ENCODE data around the gene ITPR3.

Gene ITPR3

DNA sequence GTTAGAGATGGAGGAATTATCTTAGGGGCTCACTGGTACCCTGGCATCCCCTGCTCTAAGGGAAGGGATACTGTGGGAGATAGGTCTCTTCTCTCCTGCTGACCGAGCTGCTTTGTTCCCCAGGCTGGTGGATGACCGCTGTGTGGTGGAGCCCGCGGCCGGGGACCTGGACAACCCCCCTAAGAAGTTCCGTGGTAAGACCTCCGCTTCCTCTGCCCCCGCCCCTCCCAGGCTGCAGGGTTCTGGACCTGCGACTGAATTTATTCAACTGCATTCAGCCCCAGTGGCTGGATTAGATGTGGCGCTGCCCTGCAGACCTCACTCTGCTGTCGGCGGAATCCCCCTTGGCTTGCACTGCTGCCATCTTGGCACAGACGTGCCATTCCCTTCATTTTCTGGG, 19.2 kb downstream of the ITPR3 start:
- DNase-seq, result peak; percentile 23

DNA sequence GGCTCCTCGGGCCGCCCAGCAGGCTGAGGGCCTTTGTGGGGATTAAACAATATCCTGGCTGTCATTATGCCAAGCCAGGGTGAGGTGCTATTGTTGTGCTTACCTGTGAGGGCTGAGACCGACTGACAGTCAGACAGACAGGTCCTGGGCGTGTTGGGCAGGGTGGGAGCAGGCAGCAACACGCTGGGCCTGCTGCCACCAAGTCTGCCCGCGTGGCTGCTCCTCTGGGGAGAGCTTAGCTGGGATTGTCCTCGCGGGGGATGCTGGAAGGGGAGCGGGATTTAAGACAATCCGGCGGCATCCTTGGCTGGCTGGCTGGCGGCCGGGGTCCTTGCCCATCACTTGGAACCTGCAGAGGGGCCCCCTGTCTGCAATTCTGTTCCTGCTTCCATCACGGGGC, 20.0 kb downstream of the ITPR3 start:
- DNase-seq, result no peak

GRCh38 chr6:33641602-33642001, 20.5 kb downstream of the ITPR3 start:
- DNase-seq, result no peak

GRCh38 chr6:33642897-33643296, 21.8 kb downstream of the ITPR3 start:
- no peak for DNase-seq

DNA sequence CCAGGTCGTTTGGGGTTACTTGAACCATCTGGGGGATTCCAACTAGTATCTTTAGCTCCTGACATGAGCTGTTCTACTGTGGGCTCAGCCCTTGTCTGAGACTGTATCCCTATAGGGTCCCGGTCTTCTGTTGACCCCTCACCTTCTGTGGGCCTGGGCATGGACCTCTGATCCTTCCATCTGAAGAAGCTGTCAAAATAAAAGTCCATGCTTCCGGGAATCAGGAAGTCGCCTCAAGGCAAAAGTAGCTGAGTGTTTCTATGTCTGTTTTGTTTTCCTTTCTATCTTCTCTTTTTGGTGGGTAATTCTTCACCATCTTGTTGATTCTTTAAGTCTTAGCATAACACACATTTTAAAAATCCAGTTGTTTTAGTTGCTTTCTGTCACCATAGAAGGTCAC, 30.3 kb downstream of the ITPR3 start:
- no peak for DNase-seq

DNA sequence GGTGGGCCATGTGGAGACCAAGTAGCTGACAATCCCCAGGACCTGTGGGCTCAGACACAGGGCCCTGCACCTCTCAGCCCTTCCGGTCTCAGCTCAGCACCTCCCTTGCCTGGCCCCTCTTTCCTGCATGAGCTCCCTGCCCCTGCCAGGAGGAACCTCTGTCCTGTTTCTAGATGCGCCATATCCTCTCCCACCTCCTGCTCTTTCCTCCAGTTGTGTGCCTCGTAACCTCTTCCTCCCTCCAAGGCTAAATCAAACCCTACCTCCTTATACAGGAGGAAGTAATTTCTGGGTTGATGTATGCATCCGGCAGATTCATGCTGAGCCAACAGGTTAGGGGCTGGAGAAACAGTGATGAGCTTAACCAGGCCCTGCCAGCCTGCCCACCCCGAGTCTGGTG, 30.9 kb downstream of the ITPR3 start:
- no peak for DNase-seq

DNA sequence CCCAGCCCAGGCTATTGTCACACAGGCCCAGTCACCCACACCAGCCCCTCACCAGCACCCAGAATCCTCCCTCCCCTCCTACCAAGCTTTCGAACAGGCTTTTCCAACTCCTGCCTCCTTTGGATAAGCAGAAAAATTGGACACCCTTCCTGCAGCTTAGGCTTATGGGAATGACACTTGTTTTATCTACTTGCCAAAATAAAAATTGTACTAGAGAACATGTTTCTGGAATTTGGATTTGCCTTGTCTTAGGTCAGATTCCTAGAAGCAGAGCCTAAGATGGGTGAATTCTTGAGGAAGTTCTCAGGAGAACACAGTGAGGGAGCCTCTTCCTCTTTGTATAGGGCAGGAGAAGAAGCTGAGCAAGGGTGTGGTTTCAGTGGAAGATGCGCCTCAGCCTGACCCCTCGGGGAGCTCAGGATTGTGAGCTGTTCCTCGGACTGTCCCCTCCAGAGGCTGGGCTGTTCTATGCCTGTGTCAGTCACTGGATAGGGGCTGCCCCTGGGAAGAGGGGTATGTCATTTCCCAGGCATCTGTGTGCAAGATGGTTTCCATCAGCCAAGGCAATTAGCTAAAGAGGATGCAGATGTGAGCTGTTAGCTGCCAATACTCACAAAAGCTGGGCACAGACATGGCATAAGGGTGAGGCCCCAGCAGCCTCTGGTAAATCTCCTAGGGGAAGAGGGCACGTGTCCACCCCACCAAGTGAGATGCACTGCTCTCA, 33.9 kb downstream of the ITPR3 start:
- DNase-seq, result no peak

- no peak for DNase-seq
Measured at GRCh38 chr6:33656844-33657243, 35.7 kb downstream of the ITPR3 start.

- DNase-seq, result no peak
Measured at GRCh38 chr6:33658982-33659689, 38.0 kb downstream of the ITPR3 start.

DNA sequence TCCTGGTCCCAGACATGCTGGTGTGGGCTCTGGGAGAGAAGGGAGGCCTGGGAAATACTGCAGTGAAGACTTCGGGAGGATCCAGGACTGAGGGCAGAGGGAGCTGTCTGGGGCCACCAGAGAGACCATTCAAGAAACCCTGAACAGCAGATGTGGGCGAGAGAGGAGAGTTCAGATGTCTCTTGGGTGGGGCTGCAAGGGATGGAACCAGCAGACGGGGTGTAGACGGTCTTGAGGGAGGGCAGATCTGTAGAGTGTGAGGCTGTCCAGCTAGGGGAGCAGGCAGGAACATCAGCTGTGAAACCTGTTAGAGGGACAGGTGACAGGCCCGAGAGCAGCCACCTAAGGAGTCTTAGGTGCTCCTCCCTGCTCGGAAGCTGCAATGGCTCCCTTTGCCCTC, 38.9 kb downstream of the ITPR3 start:
- DNase-seq, result no peak

DNA sequence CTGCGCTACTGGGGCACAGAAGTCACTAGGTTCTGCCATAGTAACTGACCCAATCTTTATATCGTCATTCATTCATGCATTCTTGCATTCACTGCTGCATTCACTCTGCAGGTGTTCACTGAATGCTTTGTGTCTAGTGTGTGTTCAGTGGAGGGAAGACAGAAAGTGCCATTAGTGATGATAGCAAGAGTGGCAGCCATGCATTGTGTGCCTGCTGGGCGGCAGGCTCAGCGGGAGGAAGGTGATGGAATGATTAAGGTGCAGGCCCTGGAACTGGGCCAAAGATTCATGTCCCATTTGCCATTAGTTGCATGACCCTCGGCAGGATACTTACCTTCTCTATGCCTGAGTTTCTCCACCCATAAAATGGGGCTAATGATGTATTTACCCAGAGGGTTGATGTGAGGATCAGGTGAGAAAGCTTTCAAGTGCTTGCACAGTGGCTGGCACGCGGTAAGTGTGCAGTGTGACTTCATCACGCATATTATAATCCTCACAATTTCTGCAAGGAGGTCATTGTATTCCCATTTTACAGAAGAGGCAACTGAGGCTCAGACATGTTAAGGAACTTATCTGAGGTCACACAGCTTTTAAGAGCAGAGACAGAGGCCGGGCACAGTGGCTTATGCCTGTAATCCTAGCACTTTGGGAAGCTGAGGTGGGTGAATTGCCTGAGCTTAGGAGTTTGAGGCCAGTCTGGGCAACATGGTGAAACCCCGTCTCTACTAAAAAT, 40.1 kb downstream of the ITPR3 start:
- no peak for DNase-seq

GRCh38 chr6:33662318-33662717, 41.2 kb downstream of the ITPR3 start:
- no peak for DNase-seq

DNA sequence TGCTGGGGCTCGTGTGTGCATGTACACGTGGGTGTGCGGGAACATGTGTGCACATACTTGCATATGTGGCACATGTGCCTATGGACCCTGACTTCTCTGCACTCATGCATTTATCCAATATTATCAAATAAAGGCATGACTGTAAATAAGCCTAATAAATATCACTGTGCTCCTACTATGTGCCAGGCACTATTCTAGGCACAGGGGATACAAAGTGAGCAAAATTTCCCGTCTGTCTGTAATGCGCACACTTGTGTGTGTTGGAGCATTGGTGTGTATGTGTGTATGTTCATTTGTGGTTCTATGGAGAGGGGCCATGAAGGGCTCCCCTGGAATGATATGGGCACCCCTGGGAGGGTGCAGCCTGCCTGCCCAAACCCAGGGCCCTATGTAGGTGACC, 41.9 kb downstream of the ITPR3 start:
- DNase-seq, result no peak

DNA sequence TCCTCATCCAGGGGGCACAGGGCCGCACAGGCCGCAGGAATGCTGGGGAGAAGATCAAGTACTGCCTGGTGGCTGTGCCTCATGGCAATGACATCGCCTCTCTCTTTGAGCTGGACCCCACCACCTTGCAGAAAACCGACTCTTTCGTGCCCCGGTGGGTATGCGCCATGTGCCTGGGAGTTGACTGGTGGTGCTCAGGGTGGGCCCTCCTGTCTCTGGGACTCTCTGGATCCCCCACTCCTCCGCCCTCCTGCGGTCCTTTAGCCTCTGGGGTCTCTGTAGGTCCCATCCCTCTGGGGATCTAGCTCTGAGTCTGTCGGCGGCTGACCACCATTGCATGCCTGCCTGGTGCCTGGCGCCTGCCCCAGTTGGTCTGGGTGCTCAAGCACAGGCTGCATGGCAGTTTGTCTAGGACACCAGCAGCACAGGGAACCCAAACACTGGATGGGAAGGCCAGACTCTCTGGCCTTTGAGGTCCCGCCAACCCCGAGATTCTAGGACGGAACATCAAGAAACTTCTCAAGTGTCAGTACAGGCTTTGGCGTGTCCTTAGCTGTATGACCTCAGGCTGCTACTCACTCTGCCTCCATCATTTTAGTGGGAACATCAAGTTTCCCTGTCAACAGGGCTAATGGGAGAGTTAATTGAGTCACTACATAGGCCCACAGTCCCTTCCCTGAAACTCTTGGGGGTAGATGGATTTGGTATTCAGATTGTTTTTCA, 42.8 kb downstream of the ITPR3 start:
- DNase-seq, result no peak

GRCh38 chr6:33664506-33665057, 43.5 kb downstream of the ITPR3 start:
- DNase-seq, result no peak

GRCh38 chr6:33665957-33666356, 44.8 kb downstream of the ITPR3 start:
- DNase-seq, result no peak

- DNase-seq, result no peak
Measured at GRCh38 chr6:33667072-33667471, 46.0 kb downstream of the ITPR3 start.

DNA sequence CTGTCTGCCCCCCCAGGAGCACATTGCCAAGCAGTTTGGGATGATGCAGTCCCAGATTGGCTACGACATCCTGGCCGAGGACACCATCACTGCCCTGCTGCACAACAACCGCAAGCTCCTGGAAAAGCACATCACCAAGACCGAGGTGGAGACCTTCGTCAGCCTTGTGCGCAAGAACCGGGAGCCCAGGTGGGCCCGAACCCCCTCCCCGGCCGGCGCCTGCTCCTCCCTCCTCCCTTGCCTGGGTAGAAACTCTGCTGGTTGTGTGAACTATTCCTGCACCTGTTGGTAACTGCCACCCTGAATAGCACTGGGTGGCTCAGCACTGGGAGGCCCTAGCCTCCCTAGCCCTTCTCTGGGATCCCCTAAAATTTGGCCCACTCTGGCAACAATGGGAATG, 46.7 kb downstream of the ITPR3 start:
- DNase-seq, result no peak

DNA sequence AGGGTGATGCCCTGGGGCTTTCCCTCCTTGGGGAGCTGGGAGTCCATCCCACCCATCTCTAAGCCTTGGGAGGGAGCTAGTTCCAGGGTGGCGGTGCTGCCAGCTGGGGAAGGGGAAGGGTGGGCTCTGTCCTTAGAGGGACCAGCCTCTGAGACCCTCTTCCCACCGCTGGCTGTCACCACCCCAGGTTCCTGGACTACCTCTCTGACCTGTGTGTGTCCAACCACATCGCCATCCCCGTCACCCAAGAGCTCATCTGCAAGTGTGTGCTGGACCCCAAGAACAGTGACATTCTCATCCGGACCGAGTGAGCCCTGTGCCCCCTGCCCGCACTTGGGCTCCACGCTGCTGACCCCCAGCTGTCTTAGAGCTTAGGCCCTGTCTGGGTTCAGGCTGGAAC, 47.2 kb downstream of the ITPR3 start:
- peak; percentile 10 for DNase-seq

- peak; percentile 27 for DNase-seq
Measured at GRCh38 chr6:33668914-33669313, 47.8 kb downstream of the ITPR3 start.

GRCh38 chr6:33670086-33670660, 49.1 kb downstream of the ITPR3 start:
- no peak for DNase-seq

DNA sequence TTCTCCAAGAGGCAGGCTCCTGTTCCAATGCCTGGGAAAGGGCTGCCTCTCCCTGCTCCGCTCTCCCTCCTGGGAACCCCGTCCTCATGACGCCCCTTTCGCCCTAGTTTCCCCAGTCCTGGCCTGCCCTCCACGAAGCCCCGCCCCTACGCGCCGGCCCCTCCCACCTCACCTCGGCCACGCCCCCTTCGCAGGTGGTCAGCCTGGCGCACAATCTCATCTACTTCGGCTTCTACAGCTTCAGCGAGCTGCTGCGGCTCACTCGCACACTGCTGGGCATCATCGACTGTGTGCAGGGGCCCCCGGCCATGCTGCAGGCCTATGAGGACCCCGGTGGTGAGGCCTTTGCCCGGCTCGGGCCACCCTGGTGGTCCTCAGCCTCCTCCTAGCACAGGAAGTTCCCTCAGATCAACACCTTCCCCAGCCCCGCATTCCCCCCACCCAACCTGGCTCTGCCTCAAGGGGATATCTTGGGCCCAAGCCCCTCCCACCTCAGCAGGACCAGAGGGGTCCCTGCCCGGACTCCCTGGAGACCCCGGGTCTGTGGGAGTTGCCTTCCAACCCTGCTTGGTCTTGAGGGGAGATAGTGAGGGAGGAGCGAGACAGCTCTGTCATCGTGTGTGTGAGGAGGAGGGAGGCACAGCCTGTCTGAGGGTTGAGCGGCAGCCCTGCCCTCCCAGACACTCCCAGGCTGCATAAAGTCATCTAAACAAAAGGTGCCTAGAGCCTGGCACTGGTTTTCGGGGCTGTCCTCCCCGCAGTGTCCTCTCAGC, 50.0 kb downstream of the ITPR3 start:
- no peak for DNase-seq

Data from femur (tissue), 1 donor.